IPS-20b (cell line): Measurements from ENCODE around the gene EEIG1.

Source experiments
- H3K27ac ChIP-seq: one replicate; pipeline ENCODE4 v1.5.1; 2013; ENCODE audit warnings: low read length
- H3K27me3 ChIP-seq: 2 replicates; pipeline ENCODE4 v1.6.1; 2013; ENCODE audit warnings: mild to moderate bottlenecking, low read length, inconsistent platforms; ENCODE audit not compliant: insufficient read depth
- H3K36me3 ChIP-seq: 2 replicates; pipeline ENCODE4 v1.6.1; 2013; ENCODE audit warnings: low read depth, mild to moderate bottlenecking, inconsistent platforms, low read length, moderate library complexity; ENCODE audit not compliant: insufficient read depth
- H3K4me1 ChIP-seq: 2 replicates; pipeline ENCODE4 v1.6.1; 2013; ENCODE audit warnings: mild to moderate bottlenecking, control low read depth, inconsistent platforms, low read length, moderate library complexity; ENCODE audit not compliant: insufficient read depth
- H3K4me3 ChIP-seq: 2 replicates; pipeline ENCODE4 v1.5.1; 2013; ENCODE audit warnings: mild to moderate bottlenecking, low read length, inconsistent platforms
- H3K9ac ChIP-seq: 2 replicates; pipeline ENCODE4 v1.6.1; 2013; ENCODE audit warnings: low read depth, mild to moderate bottlenecking, inconsistent platforms, low read length, moderate library complexity
- H3K9me3 ChIP-seq: 2 replicates; pipeline ENCODE4 v1.6.1; 2013; ENCODE audit warnings: mild to moderate bottlenecking, low read depth, low read length, inconsistent platforms; ENCODE audit not compliant: insufficient read depth

The EEIG1 gene

DNA sequence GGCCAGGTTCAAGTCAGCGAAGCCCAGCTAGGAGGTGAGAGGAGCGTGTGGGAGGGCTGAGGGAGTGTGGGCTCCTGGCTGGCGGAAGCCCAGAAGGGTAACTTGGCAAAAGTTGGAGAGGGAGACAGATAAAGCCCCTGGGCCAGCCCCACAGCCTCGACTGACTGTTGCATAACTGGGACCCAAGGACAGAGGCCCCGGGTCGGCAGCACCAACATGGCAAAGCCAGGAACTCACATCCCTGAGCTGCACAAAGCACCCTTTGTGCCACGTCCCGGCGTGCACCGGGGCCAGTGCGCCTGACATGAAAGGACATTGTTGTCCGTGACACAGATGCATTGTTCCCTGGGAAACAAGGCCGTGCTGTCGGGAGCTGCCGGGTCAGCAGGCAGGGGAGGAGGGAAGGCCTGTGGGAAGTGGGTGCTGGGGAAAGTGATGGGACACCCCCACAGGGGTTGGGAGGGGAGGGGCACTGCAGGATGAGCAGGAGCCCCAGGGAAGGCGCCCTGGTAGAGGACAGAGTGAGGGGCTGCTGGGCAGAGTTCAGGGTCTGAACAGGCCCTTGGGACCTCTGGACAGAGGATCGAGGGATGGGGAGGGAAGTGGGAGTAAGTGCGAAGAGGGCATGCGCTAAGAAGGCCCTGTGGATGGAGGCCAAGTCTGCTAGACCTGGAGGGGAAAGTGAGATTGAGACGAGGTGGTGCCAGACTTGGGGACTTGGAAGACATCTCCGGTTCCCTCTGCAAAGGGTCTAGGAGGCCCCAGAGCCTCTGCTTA is 30.1 kb downstream of the EEIG1 start:
- Histone ChIP-seq H3K4me3 (no peak overlapping the region), H3K36me3 (peaks cover 10% of the 10 kb centered on the region), H3K9ac (no peak overlapping the region), H3K27ac (no peak overlapping the region), H3K9me3 (no peaks in the 10 kb centered on the region), H3K27me3 (no peaks in the 10 kb centered on the region), H3K4me1 (0 out of 2 replicates have a peak, but pooled peaks cover under 1% of the 10 kb centered on the region)

DNA sequence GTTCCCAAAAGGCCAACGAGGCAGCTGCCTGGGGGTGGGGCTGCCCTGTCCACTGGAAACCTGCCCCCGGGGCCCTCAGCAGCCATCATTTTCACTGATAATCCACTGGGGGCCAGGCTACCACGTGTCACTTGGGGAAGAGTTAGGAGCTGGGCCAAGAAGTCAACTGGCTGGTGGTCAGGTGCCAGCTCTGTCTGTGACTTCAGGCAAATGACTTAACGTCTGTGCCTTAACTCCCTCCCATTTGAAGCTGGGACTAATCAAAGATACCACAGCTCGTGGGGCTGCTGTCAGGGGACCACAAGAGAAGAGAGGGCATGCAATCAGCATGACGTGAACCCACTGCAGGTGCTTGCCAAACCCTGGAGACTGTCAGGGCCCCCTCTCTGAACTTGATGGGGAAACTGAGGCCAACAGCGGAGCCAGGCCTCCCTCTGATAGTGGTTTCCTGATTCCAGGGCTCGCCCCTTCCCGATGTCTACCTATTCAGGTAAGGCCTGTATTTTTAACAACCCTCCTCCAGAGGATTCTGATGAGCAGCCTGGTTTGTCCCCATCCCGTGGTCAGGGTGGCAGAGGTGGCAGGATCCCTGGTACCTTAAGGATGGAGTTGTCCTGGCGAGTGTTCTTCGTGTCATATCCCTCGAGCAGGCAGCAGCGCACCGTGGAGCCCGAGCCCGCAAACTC is 30.8 kb downstream of the EEIG1 start:
- no peaks in the 10 kb centered on the region for H3K4me1 ChIP-seq
- no peaks in the 10 kb centered on the region for H3K9me3 ChIP-seq
- peaks cover 14% of the 10 kb centered on the region for H3K36me3 ChIP-seq
- no peak overlapping the region for H3K4me3 ChIP-seq
- no peak overlapping the region for H3K9ac ChIP-seq
- no peaks in the 10 kb centered on the region for H3K27me3 ChIP-seq
- no peak overlapping the region for H3K27ac ChIP-seq

DNA sequence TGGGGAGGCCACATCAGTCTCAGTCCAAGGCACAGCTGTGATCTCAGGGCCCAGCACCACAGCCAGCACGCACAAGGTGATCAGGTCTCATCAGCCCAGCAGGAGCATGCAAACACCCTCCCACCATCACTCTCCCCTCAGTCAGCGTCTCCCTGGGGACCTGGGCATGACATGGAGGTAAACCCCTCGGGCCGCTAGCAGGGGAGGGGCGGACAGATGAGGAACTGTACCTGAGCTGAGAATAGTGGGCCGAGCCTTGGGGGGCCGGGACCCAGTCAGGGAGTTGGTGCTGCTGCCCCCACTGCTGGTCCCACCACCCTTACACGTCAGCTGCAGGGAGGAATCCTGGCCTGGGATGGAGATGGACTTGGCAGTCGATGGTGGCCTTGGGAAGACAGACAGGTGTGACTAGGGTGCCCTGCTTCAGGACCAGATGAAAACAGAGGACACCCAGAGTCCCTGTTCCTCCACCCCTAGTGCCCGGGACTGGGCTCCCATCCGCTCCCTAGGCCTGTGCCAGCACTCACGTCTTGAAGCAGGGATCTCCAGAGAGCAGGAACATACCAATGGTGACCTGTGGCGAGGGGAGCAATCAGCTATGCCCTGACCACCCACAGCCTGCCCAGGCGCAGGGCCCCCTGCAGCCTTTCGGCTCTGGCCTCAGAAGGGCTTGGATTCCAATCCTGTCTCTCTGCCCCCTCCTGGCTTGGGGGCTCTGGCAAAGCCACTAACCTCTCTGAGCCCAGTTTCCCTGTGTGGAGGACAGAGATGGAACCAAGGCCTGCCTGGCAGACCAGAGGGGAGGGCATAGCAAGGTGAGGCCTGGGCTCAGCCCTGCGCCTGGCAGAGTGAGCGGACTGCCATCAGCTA is 32.7 kb downstream of the EEIG1 start:
- no peaks in the 10 kb centered on the region for H3K9me3 ChIP-seq
- no peak overlapping the region for H3K9ac ChIP-seq
- no peak overlapping the region for H3K4me3 ChIP-seq
- no peaks in the 10 kb centered on the region for H3K27me3 ChIP-seq
- H3K4me1 ChIP-seq: no peaks in the 10 kb centered on the region
- no peak overlapping the region for H3K27ac ChIP-seq
- H3K36me3 ChIP-seq: peaks cover 30% of the 10 kb centered on the region

DNA sequence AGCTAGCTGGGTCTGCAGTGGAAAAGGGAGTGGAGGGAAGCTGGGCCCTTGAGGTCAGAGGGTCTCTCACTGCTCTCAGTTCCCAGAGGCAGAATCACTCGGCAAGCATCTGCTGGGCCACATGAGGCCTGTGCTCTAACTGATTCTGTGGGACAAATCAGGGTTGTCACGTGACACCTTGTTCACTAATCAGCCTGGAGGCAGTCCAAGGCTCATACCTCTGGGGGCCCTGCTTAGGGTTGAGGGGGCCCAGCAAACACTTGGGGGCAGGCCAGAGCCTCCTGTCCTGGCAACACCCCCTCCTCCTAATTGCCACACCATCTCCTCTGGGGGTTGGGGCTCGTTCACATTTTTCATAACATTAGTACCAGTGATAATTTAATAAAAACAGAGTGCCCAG is 34.1 kb downstream of the EEIG1 start:
- Histone ChIP-seq H3K27ac (no peak overlapping the region), H3K4me1 (no peaks in the 10 kb centered on the region), H3K9ac (no peak overlapping the region), H3K4me3 (no peak overlapping the region), H3K9me3 (no peaks in the 10 kb centered on the region), H3K27me3 (no peaks in the 10 kb centered on the region), H3K36me3 (peaks cover 40% of the 10 kb centered on the region)

DNA sequence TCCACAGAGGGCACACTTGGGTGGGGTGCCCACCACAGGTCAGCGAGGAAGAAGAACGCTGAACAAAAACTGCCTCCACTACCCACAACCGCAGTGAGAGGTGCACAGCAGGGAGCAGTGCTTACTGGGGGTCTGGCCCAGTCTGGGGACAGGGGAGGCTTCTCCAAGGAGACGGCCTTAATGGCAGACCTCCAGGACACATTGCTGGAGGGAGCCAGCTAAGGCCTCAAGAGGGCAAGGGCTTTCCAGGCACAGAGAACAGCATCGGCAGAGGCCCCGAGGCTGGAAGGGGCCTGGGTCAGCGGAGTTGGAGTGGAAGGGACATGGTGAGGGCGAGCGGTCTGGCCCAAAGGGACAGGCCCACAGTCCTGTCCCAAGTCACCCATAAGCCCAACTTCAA is 34.8 kb downstream of the EEIG1 start:
- Histone ChIP-seq H3K4me3 (no peak overlapping the region), H3K9ac (no peak overlapping the region), H3K27me3 (no peaks in the 10 kb centered on the region), H3K27ac (no peak overlapping the region), H3K9me3 (no peaks in the 10 kb centered on the region), H3K36me3 (peaks cover 46% of the 10 kb centered on the region), H3K4me1 (no peaks in the 10 kb centered on the region)

DNA sequence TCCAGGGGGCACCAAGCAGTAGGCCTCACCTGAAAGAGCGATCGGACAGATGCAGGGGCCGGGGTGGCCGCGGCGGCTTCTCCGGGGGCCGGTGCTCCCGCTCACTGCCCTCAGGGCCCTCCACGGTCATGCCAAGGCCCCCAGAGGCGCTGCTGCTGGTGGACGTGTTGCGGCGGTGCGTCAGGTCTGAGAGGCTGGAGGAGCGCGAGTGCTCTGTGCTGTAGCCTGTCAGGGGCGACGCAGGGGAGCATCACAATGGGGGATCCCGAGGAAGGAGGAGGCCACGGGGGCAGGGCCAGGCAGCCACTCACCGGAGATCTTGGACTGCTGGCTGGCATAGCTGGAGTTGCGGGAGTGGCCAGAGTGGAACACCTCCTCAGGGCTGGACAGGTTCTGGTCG is 35.5 kb downstream of the EEIG1 start:
- Histone ChIP-seq H3K36me3 (peaks cover 52% of the 10 kb centered on the region), H3K9me3 (no peaks in the 10 kb centered on the region), H3K9ac (no peak overlapping the region), H3K27ac (no peak overlapping the region), H3K27me3 (no peaks in the 10 kb centered on the region), H3K4me3 (no peak overlapping the region), H3K4me1 (no peaks in the 10 kb centered on the region)

DNA sequence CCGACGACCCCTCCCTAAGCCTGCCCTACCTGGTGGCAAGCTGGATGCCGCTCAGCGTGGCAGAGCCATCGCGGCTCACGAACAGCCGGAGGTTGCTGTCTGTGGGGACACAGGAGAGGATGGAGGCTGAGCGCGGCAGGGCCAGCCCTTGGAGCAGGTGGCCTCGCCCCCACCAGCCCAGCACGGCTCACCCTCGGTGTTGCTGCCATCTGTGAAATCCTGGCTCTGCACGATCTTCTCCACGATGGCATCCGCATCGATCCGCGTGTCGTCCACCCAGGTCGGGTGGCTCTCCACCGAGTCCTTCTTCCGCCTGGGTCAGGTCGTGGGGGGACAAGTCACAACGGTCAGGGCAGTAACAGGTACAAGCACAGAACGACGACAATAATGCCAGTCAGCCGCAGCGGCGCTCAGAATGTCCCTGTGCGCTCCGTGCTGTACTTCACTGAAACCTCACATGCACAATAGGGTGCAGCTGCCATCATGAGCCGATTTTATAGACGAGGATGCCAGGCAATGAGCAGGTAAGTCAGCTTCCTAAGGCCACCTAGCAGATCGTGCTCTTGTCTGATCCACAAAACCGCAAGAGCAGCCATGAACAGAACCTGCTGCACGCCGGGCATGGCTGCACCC is 36.1 kb downstream of the EEIG1 start:
- H3K9ac ChIP-seq: no peak overlapping the region
- no peak overlapping the region for H3K4me3 ChIP-seq
- H3K36me3 ChIP-seq: peaks cover 58% of the 10 kb centered on the region
- H3K27me3 ChIP-seq: no peaks in the 10 kb centered on the region
- H3K9me3 ChIP-seq: no peaks in the 10 kb centered on the region
- no peak overlapping the region for H3K27ac ChIP-seq
- H3K4me1 ChIP-seq: no peaks in the 10 kb centered on the region

DNA sequence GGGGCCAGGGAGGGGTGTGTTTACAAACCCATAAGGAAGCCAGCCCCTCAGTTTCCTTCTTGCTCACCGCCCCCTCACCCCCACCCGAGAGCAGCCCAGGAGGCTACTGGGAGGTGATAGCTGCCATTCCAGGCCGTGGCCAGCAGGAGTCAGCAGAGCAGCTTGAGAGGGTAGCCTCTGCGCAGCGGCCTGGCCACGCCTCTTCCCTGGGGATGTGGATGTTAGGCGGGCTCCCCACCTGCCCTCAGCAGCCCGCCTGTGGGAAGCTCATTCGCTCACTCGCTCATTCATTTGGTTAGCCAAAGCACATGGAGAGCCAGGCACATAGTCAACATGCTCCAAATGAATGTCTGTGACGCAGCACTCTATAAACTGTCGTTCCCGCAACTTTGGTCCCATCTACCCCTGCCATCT is 37.1 kb downstream of the EEIG1 start:
- H3K9me3 ChIP-seq: no peaks in the 10 kb centered on the region
- H3K4me3 ChIP-seq: no peak overlapping the region
- no peak overlapping the region for H3K27ac ChIP-seq
- H3K27me3 ChIP-seq: no peaks in the 10 kb centered on the region
- H3K9ac ChIP-seq: no peak overlapping the region
- H3K36me3 ChIP-seq: peaks cover 58% of the 10 kb centered on the region
- H3K4me1 ChIP-seq: no peaks in the 10 kb centered on the region

DNA sequence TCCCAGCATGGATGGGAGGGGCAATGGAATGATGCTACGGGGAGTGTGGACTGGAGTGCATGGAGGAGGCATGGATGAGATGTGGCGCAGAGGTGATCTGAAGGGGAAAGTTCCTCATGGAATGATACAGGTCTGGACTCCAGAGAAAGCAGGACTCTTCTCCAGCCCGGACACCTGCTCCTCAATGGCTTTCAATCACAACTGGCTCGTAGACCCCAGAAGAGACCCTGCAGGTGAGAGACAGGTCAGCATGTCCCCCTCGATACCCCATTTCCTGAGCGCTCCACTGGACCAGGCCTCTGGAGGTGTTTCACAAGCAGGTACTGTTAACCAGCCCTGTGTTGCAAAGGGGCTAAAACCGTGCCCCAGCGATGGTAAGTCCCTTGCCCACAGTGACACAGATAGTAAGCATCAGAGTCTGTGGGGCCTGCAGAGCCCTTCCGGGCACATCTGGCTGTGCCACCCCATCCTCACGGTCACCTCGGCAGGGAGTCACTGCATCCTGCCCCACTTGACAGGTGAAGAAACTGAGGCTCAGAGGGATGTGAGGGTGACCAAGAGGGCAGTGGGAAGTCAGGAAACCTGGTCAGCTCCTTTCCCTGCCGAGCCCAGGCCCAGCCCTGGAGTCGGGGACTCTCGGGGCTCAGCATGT is 37.7 kb downstream of the EEIG1 start:
- Histone ChIP-seq H3K27me3 (no peaks in the 10 kb centered on the region), H3K36me3 (peaks cover 58% of the 10 kb centered on the region), H3K9me3 (no peaks in the 10 kb centered on the region), H3K9ac (no peak overlapping the region), H3K4me1 (no peaks in the 10 kb centered on the region), H3K27ac (no peak overlapping the region), H3K4me3 (no peak overlapping the region)

DNA sequence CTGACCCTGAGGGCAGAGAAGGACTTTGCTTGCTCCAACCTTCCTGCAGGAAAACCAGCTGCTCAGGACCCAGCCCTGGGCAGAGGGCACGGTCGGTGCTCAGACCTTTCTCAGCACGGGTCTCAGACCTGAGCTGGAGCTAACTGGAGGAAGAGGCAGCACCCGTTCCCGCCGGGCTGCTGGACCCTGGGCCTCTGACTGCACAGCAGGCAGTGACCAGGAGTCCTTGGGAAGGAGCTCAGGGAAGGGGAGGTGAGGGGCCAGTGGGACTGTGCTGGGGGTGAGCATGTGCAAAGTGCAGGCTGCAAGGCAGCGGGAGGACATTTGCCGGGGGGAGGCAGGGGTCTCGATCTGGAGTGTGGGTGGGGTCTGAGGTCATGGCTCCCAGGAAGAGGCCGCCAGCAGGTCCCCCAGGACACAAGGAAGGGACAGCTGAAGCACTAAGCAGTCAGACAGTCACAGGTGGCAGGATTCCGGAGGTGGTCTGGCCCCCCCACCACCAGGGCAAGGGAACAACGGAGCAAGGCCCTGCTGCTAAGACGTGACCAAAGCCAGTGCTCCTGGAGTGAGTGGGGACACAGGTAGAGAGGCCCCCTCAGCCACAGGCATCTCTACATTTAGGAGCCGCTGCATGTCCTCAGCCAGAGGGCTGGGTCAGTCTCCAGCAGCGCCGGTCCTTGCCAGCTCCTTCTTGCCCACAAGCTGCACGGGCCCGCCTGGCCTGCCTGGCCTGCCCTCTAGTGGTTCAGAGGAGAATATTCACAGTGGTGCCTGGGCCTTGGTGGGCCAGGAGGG is 38.4 kb downstream of the EEIG1 start:
- no peak overlapping the region for H3K4me3 ChIP-seq
- H3K27me3 ChIP-seq: no peaks in the 10 kb centered on the region
- H3K9ac ChIP-seq: no peak overlapping the region
- H3K4me1 ChIP-seq: no peaks in the 10 kb centered on the region
- H3K36me3 ChIP-seq: peaks cover 52% of the 10 kb centered on the region
- H3K9me3 ChIP-seq: no peaks in the 10 kb centered on the region
- H3K27ac ChIP-seq: no peak overlapping the region
